Femur (tissue), 1 donor: ENCODE measurements around the gene MEIOB.
A peak's percentile ranks its signal among the peaks of the same experiment; 100 is the strongest.
"Not testable (repeated sequence)": the region's sequence is repeated elsewhere in the genome, so short reads cannot be mapped to it uniquely, and the experiment has no call there.

Experiments used
- DNase-seq: peaks from one replicate; pipeline ENCODE4 v3.0.0-alpha.2; 2017

The MEIOB gene

GRCh38 chr16:1871974-1872635 lies at the start of gene MEIOB:
Gene MEIOB, minus strand, starts transcription at chr16:1872164. Its CDS starts 3,989 bp downstream, at chr16:1868175.
- peak; percentile 41 for DNase-seq

GRCh38 chr16:1920727-1921171 lies 48.8 kb upstream of the MEIOB start:
- DNase-seq: no peak

- not testable (repeated sequence) for DNase-seq
Measured at GRCh38 chr16:1920122-1920521, 48.2 kb upstream of the MEIOB start.

- DNase-seq: peak; percentile 15
Measured at GRCh38 chr16:1919327-1919998, 47.5 kb upstream of the MEIOB start.

GRCh38 chr16:1918351-1919326 lies 46.7 kb upstream of the MEIOB start, which contains the start of gene HS3ST6:
Gene HS3ST6, minus strand, starts transcription at chr16:1918415. Its CDS starts 92 bp downstream, at chr16:1918323.
- no peak for DNase-seq

- DNase-seq: no peak
Measured at GRCh38 chr16:1917665-1918350, 45.8 kb upstream of the MEIOB start.

- no peak for DNase-seq
Measured at GRCh38 chr16:1917056-1917664, 45.2 kb upstream of the MEIOB start.

GRCh38 chr16:1916640-1916990 lies 44.7 kb upstream of the MEIOB start:
- DNase-seq: no peak

GRCh38 chr16:1915732-1916639 lies 44.0 kb upstream of the MEIOB start:
- no peak for DNase-seq

- DNase-seq: no peak
Measured at GRCh38 chr16:1914988-1915387, 43.0 kb upstream of the MEIOB start.

GRCh38 chr16:1914084-1914608 lies 42.2 kb upstream of the MEIOB start:
- no peak for DNase-seq

- DNase-seq: no peak
Measured at GRCh38 chr16:1913327-1914083, 41.5 kb upstream of the MEIOB start.

GRCh38 chr16:1912215-1912543 lies 40.2 kb upstream of the MEIOB start:
- no peak for DNase-seq

GRCh38 chr16:1911467-1912214 lies 39.7 kb upstream of the MEIOB start:
- DNase-seq: no peak

- no peak for DNase-seq
Measured at GRCh38 chr16:1909561-1910231, 37.7 kb upstream of the MEIOB start.

- no peak for DNase-seq
Measured at GRCh38 chr16:1908983-1909382, 37.0 kb upstream of the MEIOB start.

GRCh38 chr16:1908184-1908583 lies 36.2 kb upstream of the MEIOB start:
- DNase-seq: no peak

- DNase-seq: no peak
Measured at GRCh38 chr16:1907226-1907860, 35.4 kb upstream of the MEIOB start.

- no peak for DNase-seq
Measured at GRCh38 chr16:1906846-1907165, 34.8 kb upstream of the MEIOB start.
